HG03457 (cell line): ENCODE measurements around the gene NAT8L.

ENCODE experiments used
- ATAC-seq: cut with Tn5 transposase; IDR thresholded peaks from one replicate; pipeline ENCODE4 v1.9.1; 2021; ENCODE audit warnings: moderate number of reproducible peaks; ENCODE audit not compliant: unreplicated experiment

NAT8L gene

GRCh38 chr4:2063557-2064275 is 4.6 kb downstream of the NAT8L start:
- ATAC-seq, result no peak

DNA sequence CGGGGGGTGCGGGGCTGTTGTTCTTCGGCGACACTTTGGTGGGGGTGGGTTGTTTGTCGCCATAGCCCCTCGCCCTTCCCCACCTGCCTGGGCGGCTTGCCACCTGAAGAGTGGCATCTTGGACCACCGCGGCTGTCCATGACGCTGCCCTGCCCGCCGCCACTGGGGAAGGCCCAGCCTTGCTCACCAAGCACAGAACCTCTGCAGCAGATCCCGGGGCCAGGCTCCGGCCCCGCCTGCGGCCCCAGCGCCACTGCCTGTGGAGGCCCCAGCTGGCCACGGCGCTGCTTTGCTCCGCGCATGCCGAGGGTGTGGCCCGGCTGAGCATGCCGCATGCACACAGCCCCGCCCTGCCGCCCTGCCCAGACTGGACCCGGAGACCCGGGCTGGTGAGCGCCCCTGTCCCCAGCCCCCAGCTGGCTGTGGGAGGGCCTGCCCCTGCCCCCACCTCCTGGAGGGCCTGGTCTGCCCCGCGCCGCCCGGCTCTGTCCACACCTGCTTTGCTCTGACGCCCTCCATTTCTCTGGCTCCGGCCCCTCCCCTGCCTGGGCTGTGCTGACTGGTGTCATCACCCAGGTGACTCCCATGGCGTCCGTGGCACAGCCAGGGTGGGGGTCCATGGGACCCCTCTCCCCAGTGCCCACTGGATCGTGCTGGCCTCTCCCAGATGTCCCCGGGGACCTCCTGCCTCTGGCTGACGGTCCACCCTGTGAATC is 5.3 kb downstream of the NAT8L start:
- ATAC-seq, result no peak

DNA sequence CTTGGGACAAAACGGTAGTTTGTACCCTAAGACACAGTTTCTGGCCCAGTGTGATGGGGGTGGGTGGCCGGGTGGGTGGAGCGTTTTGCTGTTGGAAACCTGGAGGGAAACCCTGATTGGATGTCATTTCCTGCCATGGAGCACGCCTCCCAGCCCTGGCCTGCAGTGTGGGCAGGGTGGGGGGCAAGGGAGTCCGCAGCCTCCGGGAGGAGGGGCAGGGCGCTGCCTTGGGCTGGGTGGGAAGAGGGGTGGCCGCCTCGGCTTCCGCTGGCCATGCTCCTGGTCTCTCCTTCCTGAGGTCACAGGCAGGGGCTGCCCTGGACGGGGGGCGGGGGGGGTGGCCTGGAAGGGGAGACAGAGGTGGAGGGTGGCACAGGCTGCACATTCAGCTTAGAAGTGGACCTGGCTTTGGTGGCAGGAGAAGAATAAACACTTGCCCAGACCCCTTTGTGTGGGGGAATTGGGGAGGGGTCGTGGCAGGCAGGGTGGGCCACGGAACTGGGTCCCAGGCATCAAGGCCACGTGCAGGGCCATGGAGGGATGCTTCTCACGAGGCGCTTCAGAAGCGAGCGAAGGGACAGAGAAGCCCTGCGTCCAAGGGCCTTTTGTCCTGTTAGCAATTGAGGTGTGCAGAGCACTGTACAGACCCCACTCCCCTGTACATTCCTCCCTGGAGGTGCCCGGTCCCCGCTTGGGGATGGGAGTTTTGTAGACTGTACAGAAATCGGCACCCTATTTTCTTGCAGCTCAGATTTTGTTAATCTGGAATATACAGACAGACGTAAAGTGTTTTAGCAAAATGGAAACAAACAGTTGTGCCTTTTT is 6.2 kb downstream of the NAT8L start:
- ATAC-seq, result no peak

DNA sequence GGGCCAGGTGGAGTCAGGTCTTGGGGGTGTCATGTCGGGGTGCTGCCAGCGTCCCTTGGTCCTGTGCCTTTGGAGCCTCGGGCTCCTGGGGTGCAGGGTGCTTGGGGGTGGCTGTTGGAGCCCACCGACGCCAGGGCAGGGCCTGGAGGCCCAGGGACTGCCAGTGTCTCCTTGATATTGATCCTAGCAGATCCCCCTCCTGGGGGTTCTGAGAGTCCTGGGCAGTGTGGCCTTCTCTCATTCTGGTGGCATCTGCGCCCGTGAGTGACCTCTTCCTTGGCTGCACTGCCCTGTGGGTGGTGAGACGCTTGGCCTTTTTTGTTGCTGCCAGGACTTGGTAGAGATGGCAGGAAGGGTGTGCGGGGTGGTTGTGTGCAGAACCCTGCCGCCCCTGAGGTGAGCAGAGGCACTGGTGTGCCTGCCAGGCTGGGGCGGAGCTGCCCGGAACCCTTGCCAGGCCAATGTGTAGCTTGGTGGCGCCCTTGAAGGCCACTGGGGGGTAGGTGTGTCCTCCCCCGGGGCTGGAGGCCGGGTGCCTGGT is 7.0 kb downstream of the NAT8L start:
- ATAC-seq, result no peak

- no peak for ATAC-seq
Observed at GRCh38 chr4:2066571-2067445, 7.7 kb downstream of the NAT8L start.

DNA sequence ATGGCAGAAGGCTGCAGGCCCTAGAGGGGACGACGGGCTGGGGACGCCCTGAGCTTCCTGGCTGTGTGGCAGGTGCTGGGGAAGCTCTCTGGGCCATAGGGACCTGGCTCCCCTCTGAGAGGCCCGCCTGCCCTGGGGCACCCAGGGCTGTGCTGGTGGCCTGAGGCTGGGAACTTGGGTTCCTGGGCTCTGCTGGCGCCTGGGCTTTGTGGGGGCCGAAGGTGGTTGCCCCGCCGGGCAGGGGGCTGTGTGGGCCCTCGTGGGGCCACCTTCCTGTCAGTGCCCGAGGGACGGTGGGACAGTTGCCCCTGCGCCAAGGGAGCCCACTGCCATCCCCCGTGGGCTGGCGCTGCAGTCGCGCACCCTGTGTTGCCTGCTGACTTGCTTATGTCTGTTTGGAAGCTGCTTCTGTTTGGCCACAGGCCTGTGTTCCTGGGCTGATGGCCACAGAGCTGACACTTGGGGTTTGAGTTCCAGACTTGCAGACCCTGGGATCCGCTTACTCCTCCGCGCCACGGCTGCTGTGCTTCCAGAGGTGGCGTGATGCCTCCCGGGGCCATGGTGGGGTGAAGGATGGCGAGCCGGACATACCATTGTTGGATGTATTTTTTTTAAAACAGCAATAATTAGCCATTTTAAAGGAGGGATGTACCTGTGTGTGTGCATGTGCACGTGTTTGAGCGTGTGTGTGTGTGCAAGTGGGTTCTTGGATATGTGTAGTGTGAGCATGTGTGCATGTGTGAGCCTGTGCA is 8.5 kb downstream of the NAT8L start:
- no peak for ATAC-seq

GRCh38 chr4:2068198-2068470 is 9.0 kb downstream of the NAT8L start:
- no peak for ATAC-seq

GRCh38 chr4:2068566-2068965 is 9.4 kb downstream of the NAT8L start:
- ATAC-seq, result no peak

DNA sequence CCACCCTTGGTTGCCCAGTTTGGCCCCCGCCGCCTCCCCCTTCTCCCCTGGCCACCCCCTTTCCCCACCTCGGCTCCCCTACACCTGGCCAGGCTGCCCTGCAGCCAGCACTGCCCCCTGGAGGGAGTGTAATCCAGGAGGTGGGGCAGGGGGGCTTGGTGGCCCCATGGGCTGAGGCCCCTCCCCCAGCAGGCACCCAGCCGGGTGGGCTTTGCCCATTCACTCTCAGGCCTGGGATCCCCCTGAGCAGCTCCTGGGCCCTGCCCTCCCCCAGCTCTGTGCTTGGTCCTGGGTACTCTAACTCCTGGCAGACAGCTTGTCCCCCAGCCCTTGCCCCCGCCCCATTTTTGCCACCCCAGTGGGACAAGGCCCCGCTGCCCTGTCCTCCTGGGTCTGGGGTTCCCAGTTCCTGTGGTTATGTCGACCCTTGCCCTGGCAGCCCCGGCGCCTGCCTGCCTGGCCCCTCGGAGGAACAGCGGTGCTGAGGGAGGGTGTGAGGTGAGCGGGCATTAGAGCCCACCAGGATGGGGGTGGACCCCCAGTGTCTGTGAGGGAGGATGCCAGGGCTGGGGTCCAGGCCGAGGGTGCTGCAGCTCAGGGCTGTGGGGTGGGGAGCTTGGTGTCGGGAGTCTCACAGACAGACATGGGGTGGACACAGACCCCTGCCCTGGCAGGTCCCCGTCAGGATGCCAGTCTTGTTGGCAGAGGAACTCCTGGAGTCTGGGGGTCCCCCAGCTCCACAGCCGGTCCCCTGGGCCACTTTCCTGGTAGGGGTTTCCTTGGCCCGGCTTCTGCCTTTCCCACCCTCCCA is 10.2 kb downstream of the NAT8L start:
- no peak for ATAC-seq

DNA sequence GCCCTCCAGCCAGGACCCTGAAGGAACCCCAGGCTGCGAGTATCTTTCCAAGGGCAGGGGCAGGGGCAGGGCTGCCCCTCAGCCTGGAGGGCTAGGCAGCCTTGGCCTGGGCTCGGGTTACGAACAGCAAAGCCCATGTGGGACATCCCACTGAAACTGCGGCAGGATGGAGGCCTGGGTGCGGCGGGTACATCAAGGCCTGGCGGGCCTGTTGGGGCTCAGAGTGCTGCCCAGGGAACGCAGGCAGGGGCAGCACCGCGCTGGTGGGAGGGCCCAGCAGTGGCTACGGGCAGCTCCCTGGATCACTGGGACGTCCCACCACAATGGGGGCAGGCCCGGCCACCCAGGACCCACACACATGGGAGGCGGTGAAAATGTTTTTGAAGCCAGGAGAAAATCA is 10.9 kb downstream of the NAT8L start:
- no peak for ATAC-seq

GRCh38 chr4:2070421-2071251 is 11.5 kb downstream of the NAT8L start:
- ATAC-seq, result no peak

DNA sequence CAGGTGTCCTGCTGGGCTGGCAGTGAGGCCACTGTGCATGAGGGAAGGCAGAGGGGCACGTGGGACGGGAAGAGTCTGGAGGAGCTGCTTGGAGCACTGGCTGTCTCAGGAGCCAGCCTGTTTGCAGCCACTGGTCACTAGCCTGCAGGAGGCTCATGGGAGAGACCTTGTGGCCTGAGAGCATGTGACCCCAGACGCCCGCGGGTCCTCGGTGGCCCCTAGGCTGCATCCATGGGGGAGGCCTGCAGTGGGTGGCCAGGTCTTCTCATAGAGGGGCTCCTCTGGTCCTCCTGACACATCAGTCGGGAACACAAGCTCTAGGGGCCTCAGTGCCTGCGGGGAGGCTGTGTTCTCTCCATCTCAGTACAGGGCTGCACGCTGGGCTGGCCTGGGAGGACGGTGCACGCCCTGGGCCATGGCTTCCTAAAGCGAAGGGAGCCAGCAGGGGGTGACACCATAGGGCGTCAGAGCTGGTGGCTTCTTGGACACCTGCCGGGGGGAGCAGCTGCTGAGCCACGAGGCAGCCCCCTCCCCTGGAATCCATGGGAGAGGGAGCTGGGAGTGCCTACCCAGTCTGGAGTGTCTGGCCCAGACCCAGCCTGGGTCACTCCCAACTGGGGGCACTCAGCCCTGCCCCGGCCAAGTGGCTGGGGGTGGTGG is 12.3 kb downstream of the NAT8L start:
- ATAC-seq, result no peak

- ATAC-seq, result no peak
Observed at GRCh38 chr4:2071912-2072867, 13.1 kb downstream of the NAT8L start.

DNA sequence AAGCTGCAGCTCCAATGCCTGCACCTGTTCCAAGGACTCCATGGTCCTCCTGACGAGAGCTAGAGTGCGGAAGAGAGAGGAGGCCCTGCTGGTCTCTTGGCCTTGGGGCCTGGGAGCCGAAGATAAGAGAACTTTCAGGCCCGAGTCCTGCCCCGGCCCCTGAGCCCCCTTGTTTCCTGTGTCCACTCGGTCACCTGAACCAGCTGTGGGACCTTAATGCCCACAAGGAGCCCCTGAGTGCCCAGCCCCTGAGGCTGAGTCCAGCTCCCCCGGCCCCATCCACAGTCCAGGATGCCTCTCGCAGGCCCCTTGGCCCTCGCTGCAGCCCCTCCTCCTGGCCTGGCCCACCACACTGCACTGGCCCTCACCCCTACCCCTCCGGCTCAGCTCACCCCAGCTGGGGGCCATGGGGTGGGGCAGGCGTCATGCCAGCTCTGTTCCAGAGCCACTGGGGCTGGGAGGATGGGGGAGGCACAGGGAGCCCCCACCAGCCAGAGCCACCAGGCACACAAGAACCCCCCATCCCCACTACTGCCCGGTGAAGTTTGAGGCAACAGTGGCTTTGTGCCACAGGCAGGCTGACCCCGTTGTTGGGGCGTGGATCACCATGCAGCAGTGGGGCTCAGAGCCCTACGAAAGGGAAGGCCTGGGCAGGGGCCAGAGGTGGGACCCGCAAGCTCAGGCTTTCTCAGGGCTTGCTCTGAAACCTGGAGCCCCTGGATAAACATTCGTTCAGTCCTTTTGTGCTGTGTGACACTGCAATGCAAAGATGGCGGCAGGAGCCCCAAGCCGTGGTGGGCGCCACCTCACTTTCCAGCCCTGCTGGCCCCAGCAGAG is 14.1 kb downstream of the NAT8L start:
- ATAC-seq, result no peak

DNA sequence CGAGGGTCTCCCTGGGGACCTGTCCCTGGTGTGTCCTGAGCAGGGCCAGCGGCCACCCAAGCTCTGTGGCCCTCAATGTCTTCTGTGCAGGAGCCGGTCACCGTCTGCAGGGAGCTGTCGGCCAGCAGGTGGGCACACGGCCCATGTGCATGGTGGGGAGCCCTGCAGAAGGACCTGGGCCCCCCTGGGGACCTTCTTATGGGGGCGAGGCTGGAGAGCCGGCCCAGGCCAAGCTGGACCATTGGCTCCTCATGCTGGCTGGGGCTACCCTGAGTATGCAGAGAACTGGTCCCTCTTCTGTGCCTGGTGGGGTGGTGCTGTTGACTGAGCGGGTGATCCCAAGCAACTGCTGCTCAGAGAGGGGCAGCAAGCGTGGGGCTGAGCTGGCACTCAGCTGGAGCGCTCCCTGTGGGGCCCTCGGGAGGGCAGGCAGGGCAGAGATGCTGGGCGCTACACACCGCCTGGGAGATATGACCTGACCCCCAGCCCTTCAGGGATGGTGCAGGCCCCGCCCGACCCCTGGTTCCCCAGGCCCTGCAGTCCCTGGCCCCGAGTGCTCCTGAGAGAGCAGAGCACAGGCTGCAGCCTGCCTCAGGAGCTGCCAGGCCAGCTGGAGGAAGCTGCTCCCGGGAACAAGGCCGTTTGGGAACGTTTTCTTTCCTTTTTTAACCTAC is 14.8 kb downstream of the NAT8L start:
- no peak for ATAC-seq
